B cell (primary cell): ENCODE results near the gene MAML2. TPM values are rescaled to one million over a fixed set of nuclear protein-coding genes. Genes with fewer than 3 reads are reported as not detected.

Experiments
- ATAC-seq: fragments of 200-7000 bp; cut with Tn5 transposase; one replicate; pipeline ENCODE4 v1.10.0; 2021; ENCODE audit warnings: low read depth, mild to moderate bottlenecking, moderate number of reproducible peaks, moderate library complexity
- CTCF ChIA-PET: fragments of 350-600 bp; sonication (Branson Sonifier 250); formaldehyde crosslinking; loops from one replicate; lab custom pipeline; 2021; ENCODE audit warnings: antibody characterized with exemption, inconsistent platforms; lab: Charles Lee
- POLR2A ChIA-PET: fragments of 350-600 bp; sonication (Branson Sonifier 250); formaldehyde crosslinking; loops from one replicate; lab custom pipeline; 2021; ENCODE audit warnings: antibody characterized with exemption; lab: Charles Lee
- DNase-seq: peaks from one replicate; pipeline ENCODE4 v3.0.0; 2013
- H2AFZ ChIP-seq: 2 replicates; pipeline ENCODE4 v1.6.1; 2012; ENCODE audit warnings: mild to moderate bottlenecking, low read depth, low read length; ENCODE audit not compliant: insufficient read depth, poor library complexity, severe bottlenecking
- H3K27ac ChIP-seq, 2 donors: 1 replicate in 1 of 2; 2 replicates in 1 of 2; pipeline ENCODE4 v1.5.1; 2012 to 2013; ENCODE audit warnings: low read length in 2 of 2, mild to moderate bottlenecking in 2 of 2, moderate library complexity in 1 of 2
- H3K27me3 ChIP-seq, 4 experiments: fragments of 200-600 bp in 1 of 4; sonication (generic) in 1 of 4; replicated peaks in 1 of 4; 1 replicate in 2 of 4; 2 replicates in 2 of 4; pipeline versions ENCODE4 v1.6.1 to v1.7.0; 2013 to 2016; ENCODE audit warnings: low read length in 3 of 4, mild to moderate bottlenecking in 2 of 4, mixed read lengths in 1 of 4, moderate library complexity in 1 of 4; ENCODE audit not compliant: insufficient read depth in 4 of 4, control insufficient read depth in 3 of 4; ENCODE audit errors: control extremely low read depth in 1 of 4
- H3K36me3 ChIP-seq, 2 experiments: replicated peaks in 1 of 2; 1 replicate in 1 of 2; 2 replicates in 1 of 2; pipeline versions ENCODE4 v1.6.1 to v1.7.1; 2013; ENCODE audit warnings: low read length in 1 of 2; ENCODE audit not compliant: insufficient read depth in 2 of 2, control insufficient read depth in 1 of 2; ENCODE audit errors: control extremely low read depth in 1 of 2, extremely low read depth in 1 of 2
- H3K4me1 ChIP-seq, 2 donors: fragments of 200-600 bp in 1 of 2; sonication (generic) in 1 of 2; 1 replicate in 1 of 2; 2 replicates in 1 of 2; pipeline versions ENCODE4 v1.5.1 to v1.6.1; 2013 to 2017; ENCODE audit warnings: low read length in 2 of 2; ENCODE audit not compliant: control insufficient read depth in 2 of 2, insufficient read depth in 2 of 2
- H3K4me2 ChIP-seq: replicated peaks from 2 replicates; pipeline ENCODE3; 2012; ENCODE audit warnings: mild to moderate bottlenecking, low read depth, low read length; ENCODE audit not compliant: poor library complexity, severe bottlenecking
- H3K4me3 ChIP-seq, 5 experiments: fragments of 200-600 bp in 1 of 5; sonication (generic) in 1 of 5; 1 replicate in 3 of 5; 2 replicates in 2 of 5; pipeline versions ENCODE4 v1.5.1 to v1.7.0; 2011 to 2016; ENCODE audit warnings: low read length in 4 of 5, mild to moderate bottlenecking in 4 of 5, low read depth in 2 of 5, control low read depth in 1 of 5, moderate library complexity in 1 of 5; ENCODE audit not compliant: insufficient read depth in 1 of 5; ENCODE audit errors: control extremely low read depth in 1 of 5, extremely low read depth in 1 of 5
- H3K79me2 ChIP-seq: fragments of 200-600 bp; sonication (generic); one replicate; pipeline ENCODE4 v1.6.0; 2016; ENCODE audit warnings: low read length; ENCODE audit not compliant: control insufficient read depth, insufficient read depth
- H3K9ac ChIP-seq: fragments of 200-600 bp; sonication (generic); 2 replicates; pipeline ENCODE4 v1.6.1; 2017; ENCODE audit warnings: mild to moderate bottlenecking, low read length, moderate library complexity
- H3K9me3 ChIP-seq, 3 donors: one replicate each; pipeline versions ENCODE4 v1.6.1 to v1.7.1; 2013; ENCODE audit warnings: low read length in 2 of 3; ENCODE audit not compliant: control insufficient read depth in 2 of 3, insufficient read depth in 1 of 3; ENCODE audit errors: control extremely low read depth in 1 of 3
- H4K20me1 ChIP-seq: 2 replicates; pipeline ENCODE4 v1.6.0; 2012; ENCODE audit warnings: mild to moderate bottlenecking, low read length; ENCODE audit not compliant: insufficient read depth, control insufficient read depth, poor library complexity, severe bottlenecking
- H3K27ac Mint-ChIP-seq: one replicate; pipeline ENCODE4 v1.8.0; 2021; ENCODE audit warnings: mixed read lengths
- H3K27me3 Mint-ChIP-seq: one replicate; pipeline ENCODE4 v1.8.0; 2021; ENCODE audit warnings: mixed read lengths
- H3K4me1 Mint-ChIP-seq: one replicate; pipeline ENCODE4 v1.8.0; 2021; ENCODE audit warnings: mixed read lengths
- H3K4me3 Mint-ChIP-seq: one replicate; pipeline ENCODE4 v1.8.0; 2021; ENCODE audit warnings: mixed read lengths
- H3K9me3 Mint-ChIP-seq: one replicate; pipeline ENCODE4 v1.8.0; 2022; ENCODE audit warnings: mixed read lengths; ENCODE audit not compliant: insufficient read depth
- CTCF ChIP-seq: fragments of 200-600 bp; IDR thresholded peaks from one replicate; pipeline ENCODE4 v1.8.0; 2022; ENCODE audit warnings: antibody characterized with exemption, mild to moderate bottlenecking
- EZH2 ChIP-seq: IDR thresholded peaks from 2 replicates; pipeline ENCODE4 v1.6.1; 2012; ENCODE audit warnings: borderline replicate concordance, low read depth, mild to moderate bottlenecking, moderate library complexity, low read length; ENCODE audit not compliant: insufficient read depth, poor library complexity, severe bottlenecking
- WGBS: methylation state at CpG from one replicate; pipeline ENCODE4 v1.1.5; 2013; ENCODE audit warnings: missing lambda C conversion rate; ENCODE audit not compliant: insufficient coverage; 5-methylcytosine and 5-hydroxymethylcytosine counted together
- intact Hi-C: fragments of 100-400 bp; cut with micrococcal nuclease; formaldehyde crosslinking; loops from one replicate; pipeline ENCODE4 v1.10.0; 2022
- polyA plus RNA-seq: library from polyadenylated mRNA; depleted of rRNA; stranded (reverse); fragments of >200 nt; gene quantifications from 2 replicates; pipeline ENCODE4 v1.2.3, GENCODE V29; 2012
- total RNA-seq, 2 donors: library from RNA; stranded (reverse); fragments of 120-200 nt in 1 of 2; gene quantifications; 1 replicate in 1 of 2; 2 replicates in 1 of 2; pipeline versions ENCODE4 v1.2.3 to v1.2.4, GENCODE V29; 2013 to 2022

MAML2 gene
- total and polyA plus RNA-seq, 2 donors (not counting 1 experiment from before 2014, with no cell fraction given), result 10.7 to 26.4 TPM

- H3K4me3 Mint-ChIP-seq, result no peak overlapping the region
- no peaks in the 10 kb centered on the region for H3K9me3 Mint-ChIP-seq
- no peaks in the 10 kb centered on the region for H3K27me3 Mint-ChIP-seq
These were observed 233.5 kb downstream of the MAML2 start for GRCh38 chr11:96109331-96110030.

More at GRCh38 chr11:96109331-96110030, 233.5 kb downstream of the MAML2 start:
- Histone ChIP-seq H3K36me3 (no peaks in the 10 kb centered on the region), H2AFZ (no peak overlapping the region), H3K4me3 (no peak overlapping the region), H3K27ac (no peak overlapping the region), H3K9me3 (no peaks in the 10 kb centered on the region), H3K9ac (no peak overlapping the region), H3K4me1 (no peaks in the 10 kb centered on the region), H3K79me2 (no peaks in the 10 kb centered on the region), H3K27me3 (no peaks in the 10 kb centered on the region), H3K4me2 (no peak overlapping the region), H4K20me1 (no peaks in the 10 kb centered on the region)
- Mint-ChIP-seq H3K27ac (no peak overlapping the region), H3K4me1 (peaks cover 3% of the 10 kb centered on the region)
- ATAC-seq, result no peak
- CTCF ChIA-PET, result no interaction called here
- no peak for TF ChIP-seq CTCF
- TF ChIP-seq EZH2, result no peak
- intact Hi-C loops, result no loop called here
- no peak for DNase-seq
- 96% methylated on average over 4 of the region's 5 CpGs for WGBS
- POLR2A ChIA-PET, result no interaction called here
